ENCODE measurements around the gene SLC1A4.
"Not testable (repeated sequence)": the region's sequence is repeated elsewhere in the genome, so short reads cannot be mapped to it uniquely, and the experiment has no call there.

Gene SLC1A4

GRCh38 chr2:65026704-65027464 lies 37.7 kb downstream of the SLC1A4 start:
- FAIRE-seq (peak; percentile 62), DNase-seq (ENCODE audit: insufficient read length, low spot score) (no peak)
- TF ChIP-seq PAX5 (IDR thresholded peaks at IDR 0.05; ENCODE audit: insufficient read depth, low read length, severe bottlenecking) (no peak), POLR2AphosphoS5 (IDR thresholded peaks at IDR 0.05; ENCODE audit: low read depth, low read length) (no peak), TAF1 (IDR thresholded peaks at IDR 0.05; ENCODE audit: low read depth, low read length) (no peak), POU2F2 (IDR thresholded peaks at IDR 0.05; ENCODE audit: low read depth, low read length) (no peak), SPI1 (IDR thresholded peaks at IDR 0.05; ENCODE audit: low read depth, low read length) (peak; percentile 81)

DNA sequence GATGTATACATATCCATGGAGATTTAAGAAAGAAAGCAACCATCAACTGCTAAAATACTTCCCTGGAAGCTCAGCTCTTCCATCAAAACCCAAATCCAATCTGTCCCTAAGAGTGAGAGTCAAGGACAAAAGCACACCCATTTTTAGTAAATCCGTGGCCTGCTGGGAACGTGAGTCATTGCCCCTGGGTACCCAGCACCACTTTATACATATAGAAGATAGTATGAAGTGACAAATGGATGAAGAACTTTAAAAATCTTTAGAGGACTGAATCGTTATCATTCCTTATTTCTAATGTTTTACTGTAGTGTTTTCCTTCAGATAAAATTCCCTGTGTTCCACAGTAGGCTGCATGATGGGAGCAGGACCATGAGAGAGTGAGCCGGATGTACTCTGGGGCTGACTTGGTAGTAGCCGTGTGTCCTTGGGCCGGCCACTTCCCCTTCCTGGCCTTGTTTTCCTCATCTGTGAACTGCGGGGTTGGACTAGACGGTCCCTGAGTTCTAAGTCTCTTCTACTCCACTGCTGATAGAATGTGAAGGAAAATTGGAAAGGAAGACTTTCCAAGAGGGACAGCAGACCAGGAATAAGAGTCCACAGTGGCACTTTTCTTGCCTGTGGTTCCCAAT lies 38.5 kb downstream of the SLC1A4 start:
- DNase-seq (ENCODE audit: insufficient read length, low spot score): no peak
- FAIRE-seq: no peak
- TF ChIP-seq POU2F2 (IDR thresholded peaks at IDR 0.05; ENCODE audit: low read depth, low read length): no peak
- TF ChIP-seq SPI1 (IDR thresholded peaks at IDR 0.05; ENCODE audit: low read depth, low read length): peak; percentile 72
- no peak for TF ChIP-seq POLR2A (IDR thresholded peaks at IDR 0.05; ENCODE audit: low read depth, low read length)

DNA sequence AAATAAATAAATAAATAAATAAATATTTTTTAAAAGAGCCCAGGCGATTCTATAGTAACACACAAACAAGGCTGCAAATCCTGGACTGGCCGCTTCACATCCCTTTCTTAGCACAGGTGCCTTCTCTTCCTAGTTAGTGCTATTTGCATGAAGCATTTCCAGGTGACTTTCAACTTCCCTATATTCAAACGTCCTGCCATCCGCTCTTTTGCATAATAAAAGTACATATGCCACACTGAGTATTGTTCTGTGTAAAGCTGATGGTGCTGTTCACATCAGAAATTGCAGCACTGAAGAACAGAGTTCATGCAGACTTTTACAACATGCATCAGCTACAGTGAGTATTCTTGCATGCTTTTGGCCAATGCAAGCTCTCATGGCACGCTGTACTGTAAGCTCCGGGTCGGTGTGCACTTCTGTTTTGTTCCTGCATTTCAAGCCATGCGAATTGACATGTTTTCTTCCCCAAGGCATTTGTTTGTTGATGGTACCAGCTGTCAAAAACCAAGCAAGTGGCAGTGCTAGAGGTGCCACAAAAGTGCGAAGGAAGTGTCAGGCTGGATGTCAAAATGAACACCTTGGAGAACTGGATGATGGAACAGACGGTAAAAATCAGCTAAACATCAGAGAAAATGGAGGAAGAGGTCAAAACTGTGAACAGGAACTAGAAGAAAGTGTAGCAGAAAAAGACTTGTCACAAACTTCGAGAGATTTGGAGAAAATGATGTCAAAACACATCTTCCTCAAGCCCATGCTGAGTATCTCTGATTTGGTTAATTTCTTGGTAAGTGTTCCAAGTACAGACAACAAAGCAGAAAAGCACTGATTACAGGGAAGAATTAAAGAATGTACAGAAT lies 41.5 kb downstream of the SLC1A4 start:
- FAIRE-seq: no peak
- no peak for DNase-seq (ENCODE audit: insufficient read length, low spot score)
- no peak for TF ChIP-seq PAX5 (IDR thresholded peaks at IDR 0.05; ENCODE audit: insufficient read depth, low read length, severe bottlenecking)
- TF ChIP-seq TAF1 (IDR thresholded peaks at IDR 0.05; ENCODE audit: low read depth, low read length): no peak
- no peak for TF ChIP-seq POU2F2 (IDR thresholded peaks at IDR 0.05; ENCODE audit: low read depth, low read length)
- TF ChIP-seq POLR2AphosphoS5 (IDR thresholded peaks at IDR 0.05; ENCODE audit: low read depth, low read length): no peak
- TF ChIP-seq SPI1 (IDR thresholded peaks at IDR 0.05; ENCODE audit: low read depth, low read length): no peak
- TF ChIP-seq POLR2A (IDR thresholded peaks at IDR 0.05; ENCODE audit: low read depth, low read length): no peak

- no peak for DNase-seq (ENCODE audit: insufficient read length, low spot score)
- TF ChIP-seq TAF1 (IDR thresholded peaks at IDR 0.05; ENCODE audit: low read depth, low read length): no peak
- no peak for TF ChIP-seq POLR2AphosphoS5 (IDR thresholded peaks at IDR 0.05; ENCODE audit: low read depth, low read length)
- TF ChIP-seq POLR2A (IDR thresholded peaks at IDR 0.05; ENCODE audit: low read depth, low read length): no peak
- no peak for TF ChIP-seq SPI1 (IDR thresholded peaks at IDR 0.05; ENCODE audit: low read depth, low read length)
- no peak for TF ChIP-seq POU2F2 (IDR thresholded peaks at IDR 0.05; ENCODE audit: low read depth, low read length)
- no peak for TF ChIP-seq PAX5 (IDR thresholded peaks at IDR 0.05; ENCODE audit: insufficient read depth, low read length, severe bottlenecking)
- FAIRE-seq: peak; percentile 88
Measured at GRCh38 chr2:65031341-65032018, 42.3 kb downstream of the SLC1A4 start.

- FAIRE-seq (peak; percentile 43), DNase-seq (ENCODE audit: insufficient read length, low spot score) (no peak)
- TF ChIP-seq POLR2A (IDR thresholded peaks at IDR 0.05; ENCODE audit: low read depth, low read length) (no peak), SPI1 (IDR thresholded peaks at IDR 0.05; ENCODE audit: low read depth, low read length) (no peak), POLR2AphosphoS5 (IDR thresholded peaks at IDR 0.05; ENCODE audit: low read depth, low read length) (no peak), POU2F2 (IDR thresholded peaks at IDR 0.05; ENCODE audit: low read depth, low read length) (no peak), PAX5 (IDR thresholded peaks at IDR 0.05; ENCODE audit: insufficient read depth, low read length, severe bottlenecking) (no peak), TAF1 (IDR thresholded peaks at IDR 0.05; ENCODE audit: low read depth, low read length) (no peak)
Measured at GRCh38 chr2:65032019-65032975, 43.1 kb downstream of the SLC1A4 start.

- TF ChIP-seq POU2F2 (IDR thresholded peaks at IDR 0.05; ENCODE audit: low read depth, low read length) (no peak), POLR2AphosphoS5 (IDR thresholded peaks at IDR 0.05; ENCODE audit: low read depth, low read length) (no peak), PAX5 (IDR thresholded peaks at IDR 0.05; ENCODE audit: insufficient read depth, low read length, severe bottlenecking) (no peak), TAF1 (IDR thresholded peaks at IDR 0.05; ENCODE audit: low read depth, low read length) (no peak), SPI1 (IDR thresholded peaks at IDR 0.05; ENCODE audit: low read depth, low read length) (no peak), POLR2A (IDR thresholded peaks at IDR 0.05; ENCODE audit: low read depth, low read length) (no peak)
- DNase-seq (ENCODE audit: insufficient read length, low spot score) (no peak), FAIRE-seq (no peak)
Measured at GRCh38 chr2:65033178-65033577, 44.0 kb downstream of the SLC1A4 start.

- not testable (repeated sequence) for FAIRE-seq; DNase-seq (ENCODE audit: insufficient read length, low spot score)
Measured at GRCh38 chr2:65033667-65034066, 44.5 kb downstream of the SLC1A4 start.

DNA sequence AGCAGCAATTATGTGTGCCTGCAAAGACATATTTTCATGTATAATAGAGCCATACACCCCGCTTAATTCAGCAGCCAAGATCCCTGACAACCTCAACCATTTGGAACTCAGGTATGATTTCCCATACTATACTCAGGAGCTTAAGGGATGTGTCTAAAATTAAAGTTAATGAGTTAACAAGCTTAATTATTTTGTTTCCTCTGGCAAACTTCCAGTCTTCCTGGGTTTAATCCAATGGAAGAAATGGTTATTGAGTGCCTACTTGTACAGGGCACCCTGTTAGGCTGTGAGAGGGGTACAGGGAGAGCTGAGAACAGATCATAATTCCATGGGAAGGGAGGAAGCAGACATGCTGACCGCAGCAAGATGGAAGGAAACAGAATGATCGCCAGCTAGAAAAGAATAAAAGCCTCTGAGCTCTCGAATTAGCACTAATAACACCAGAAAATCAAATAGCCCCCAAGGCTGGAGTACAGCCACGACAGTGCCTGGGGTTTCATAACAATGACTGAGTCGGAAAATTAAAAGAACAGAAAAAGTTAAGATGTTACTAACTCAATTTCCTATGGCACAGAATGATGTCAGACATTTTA lies 46.2 kb downstream of the SLC1A4 start:
- TF ChIP-seq POLR2A (IDR thresholded peaks at IDR 0.05; ENCODE audit: low read depth, low read length): no peak
- TF ChIP-seq POLR2AphosphoS5 (IDR thresholded peaks at IDR 0.05; ENCODE audit: low read depth, low read length): no peak
- no peak for TF ChIP-seq POU2F2 (IDR thresholded peaks at IDR 0.05; ENCODE audit: low read depth, low read length)
- TF ChIP-seq TAF1 (IDR thresholded peaks at IDR 0.05; ENCODE audit: low read depth, low read length): no peak
- no peak for TF ChIP-seq SPI1 (IDR thresholded peaks at IDR 0.05; ENCODE audit: low read depth, low read length)
- no peak for TF ChIP-seq PAX5 (IDR thresholded peaks at IDR 0.05; ENCODE audit: insufficient read depth, low read length, severe bottlenecking)
- no peak for FAIRE-seq
- DNase-seq (ENCODE audit: insufficient read length, low spot score): no peak
